CD14-positive monocyte (primary cell): ENCODE measurements around the gene PGM5. TPM values are rescaled to one million over a fixed set of nuclear protein-coding genes. Genes with fewer than 3 reads are reported as not detected.

ENCODE experiments used
- DNase-seq, 3 donors: peaks; one replicate each; pipeline ENCODE4 v3.0.0-alpha.2; 2011 to 2022
- H2AFZ ChIP-seq: 2 replicates; pipeline ENCODE4 v1.6.0; 2012; ENCODE audit warnings: mild to moderate bottlenecking, low read depth, low read length, inconsistent platforms; ENCODE audit not compliant: insufficient read depth, poor library complexity, severe bottlenecking
- H3K27ac ChIP-seq, 2 donors: 1 replicate in 1 of 2; 2 replicates in 1 of 2; pipeline ENCODE4 v1.5.1; 2012 to 2013; ENCODE audit warnings: low read length in 2 of 2, control low read depth in 1 of 2, inconsistent platforms in 1 of 2, low read depth in 1 of 2, mild to moderate bottlenecking in 1 of 2
- H3K27me3 ChIP-seq, 2 donors: one replicate each; pipeline versions ENCODE4 v1.6.0 to v1.6.1; 2011 to 2013; ENCODE audit warnings: low read length in 2 of 2; ENCODE audit not compliant: control insufficient read depth in 2 of 2, insufficient read depth in 2 of 2
- H3K36me3 ChIP-seq, 2 donors: replicated peaks in 1 of 2; 1 replicate in 1 of 2; 2 replicates in 1 of 2; pipeline versions ENCODE4 v1.5.1 to v1.6.1; 2012 to 2013; ENCODE audit warnings: low read length in 2 of 2, control low read depth in 1 of 2, inconsistent platforms in 1 of 2, mild to moderate bottlenecking in 1 of 2; ENCODE audit not compliant: insufficient read depth in 2 of 2, control insufficient read depth in 1 of 2
- H3K4me1 ChIP-seq, 2 donors: 1 replicate in 1 of 2; 2 replicates in 1 of 2; pipeline versions ENCODE4 v1.5.1 to v1.6.1; 2012 to 2013; ENCODE audit warnings: low read length in 2 of 2, control low read depth in 1 of 2, inconsistent platforms in 1 of 2, mild to moderate bottlenecking in 1 of 2, moderate library complexity in 1 of 2; ENCODE audit not compliant: insufficient read depth in 2 of 2, control insufficient read depth in 1 of 2
- H3K4me2 ChIP-seq: replicated peaks from 2 replicates; pipeline ENCODE3; 2012; ENCODE audit warnings: low read length, moderate library complexity, mild to moderate bottlenecking; ENCODE audit not compliant: poor library complexity, severe bottlenecking; ENCODE audit errors: extremely low read depth
- H3K4me3 ChIP-seq, 3 experiments: fragments of 200-600 bp in 1 of 3; sonication (generic) in 1 of 3; replicated peaks in 1 of 3; 1 replicate in 2 of 3; 2 replicates in 1 of 3; pipeline ENCODE4 v1.5.1; 2011 to 2013; ENCODE audit warnings: low read length in 3 of 3, mild to moderate bottlenecking in 3 of 3, control low read depth in 2 of 3, low read depth in 2 of 3, inconsistent platforms in 1 of 3, moderate library complexity in 1 of 3
- H3K79me2 ChIP-seq: 2 replicates; pipeline ENCODE4 v1.6.0; 2012; ENCODE audit warnings: mild to moderate bottlenecking, control low read depth, inconsistent platforms, low read length, moderate library complexity; ENCODE audit not compliant: insufficient read depth
- H3K9ac ChIP-seq: 2 replicates; pipeline ENCODE4 v1.6.0; 2017; ENCODE audit warnings: low read length, mild to moderate bottlenecking; ENCODE audit not compliant: insufficient read depth, poor library complexity, severe bottlenecking
- H3K9me3 ChIP-seq, 2 donors: replicated peaks in 1 of 2; 1 replicate in 1 of 2; 2 replicates in 1 of 2; pipeline versions ENCODE4 v1.5.1 to v1.6.1; 2012 to 2013; ENCODE audit warnings: low read length in 2 of 2, control low read depth in 1 of 2; ENCODE audit not compliant: control insufficient read depth in 1 of 2, insufficient read depth in 1 of 2
- H4K20me1 ChIP-seq: 2 replicates; pipeline ENCODE4 v1.6.0; 2012; ENCODE audit warnings: mild to moderate bottlenecking, low read length, control low read depth, moderate library complexity; ENCODE audit not compliant: insufficient read depth
- H3K27ac Mint-ChIP-seq, 7 donors: one replicate each; pipeline ENCODE4 v1.8.0; 2020; ENCODE audit warnings: mild to moderate bottlenecking in 7 of 7, mixed read lengths in 7 of 7, moderate library complexity in 6 of 7, inconsistent platforms in 2 of 7
- H3K27me3 Mint-ChIP-seq, 3 donors: one replicate each; pipeline ENCODE4 v1.8.0; 2021 to 2022; ENCODE audit warnings: low read depth in 3 of 3, mild to moderate bottlenecking in 3 of 3, mixed read lengths in 3 of 3, moderate library complexity in 3 of 3, inconsistent platforms in 1 of 3
- H3K36me3 Mint-ChIP-seq, 2 donors: one replicate each; pipeline ENCODE4 v1.8.0; 2020; ENCODE audit warnings: mixed read lengths in 2 of 2, inconsistent platforms in 1 of 2, mild to moderate bottlenecking in 1 of 2
- H3K4me1 Mint-ChIP-seq: one replicate; pipeline ENCODE4 v1.8.0; 2020; ENCODE audit warnings: mild to moderate bottlenecking, mixed read lengths
- H3K4me3 Mint-ChIP-seq, 2 donors: one replicate each; pipeline ENCODE4 v1.8.0; 2020; ENCODE audit warnings: mild to moderate bottlenecking in 2 of 2, mixed read lengths in 2 of 2, moderate library complexity in 1 of 2
- H3K9me3 Mint-ChIP-seq, 7 donors: one replicate each; pipeline ENCODE4 v1.8.0; 2020 to 2022; ENCODE audit warnings: mixed read lengths in 7 of 7, mild to moderate bottlenecking in 6 of 7, moderate library complexity in 6 of 7, inconsistent platforms in 2 of 7
- CTCF ChIP-seq: fragments of 200-600 bp; IDR thresholded peaks from one replicate; pipeline ENCODE4 v1.8.0; 2022; ENCODE audit warnings: antibody characterized with exemption, mild to moderate bottlenecking
- WGBS: methylation state at CpG from one replicate; pipeline ENCODE4 v1.1.5; 2013; ENCODE audit warnings: missing lambda C conversion rate; ENCODE audit not compliant: insufficient coverage; 5-methylcytosine and 5-hydroxymethylcytosine counted together
- intact Hi-C, 2 donors: fragments of 100-400 bp; cut with micrococcal nuclease; formaldehyde crosslinking; loops; one replicate each; pipeline versions ENCODE4 v1.15.0 to v1.15.1; 2023
- polyA plus RNA-seq, 3 donors: library from polyadenylated mRNA; depleted of rRNA in 1 of 3; unstranded in 2 of 3; stranded (reverse) in 1 of 3; fragments of 300-500 nt in 2 of 3; fragments of >200 nt in 1 of 3; fragmentation: Illumina TruSeq in 2 of 3; gene quantifications; 1 replicate in 2 of 3; 2 replicates in 1 of 3; pipeline ENCODE4 v1.2.3, GENCODE V29; 2012 to 2021

PGM5 gene
- polyA plus RNA-seq, 3 donors: 0.35 to 1.2 (median 1.1) TPM

DNA sequence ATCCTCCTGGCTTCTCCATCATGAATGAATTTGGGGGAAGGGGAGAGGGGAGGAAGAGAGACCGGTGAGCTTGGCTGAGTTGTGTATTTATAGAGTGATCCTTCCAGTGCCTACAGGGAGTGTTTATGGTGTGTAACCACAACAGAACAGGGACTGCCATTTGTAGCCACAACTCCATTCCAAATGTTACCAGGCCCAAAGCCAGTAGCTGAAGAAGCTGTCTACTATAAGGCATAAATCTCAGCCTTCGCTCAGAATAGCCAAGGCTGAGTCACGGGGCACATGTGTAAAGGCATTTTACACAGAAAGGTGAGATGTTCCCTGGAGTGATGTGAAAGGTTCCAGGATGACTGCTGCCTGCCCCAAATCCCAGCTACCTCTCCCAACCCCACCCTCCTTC is 181.8 kb downstream of the PGM5 start:
- Histone ChIP-seq H3K27me3 (no peaks in the 10 kb centered on the region), H3K36me3 (no peaks in the 10 kb centered on the region), H4K20me1 (no peaks in the 10 kb centered on the region), H3K9me3 (no peaks in the 10 kb centered on the region), H3K9ac (no peak overlapping the region), H3K4me1 (peaks cover 11 to 13% of the 10 kb centered on the region in 2 donors), H3K4me2 (no peak overlapping the region), H3K4me3 (no peak overlapping the region), H3K79me2 (no peaks in the 10 kb centered on the region), H3K27ac (no peak overlapping the region), H2AFZ (no peak overlapping the region)
- WGBS: no CpG with 5 or more reads among the region's 3 CpGs
- H3K4me3 Mint-ChIP-seq: no peak overlapping the region
- no peaks in the 10 kb centered on the region for H3K9me3 Mint-ChIP-seq
- peaks cover 16% of the 10 kb centered on the region for H3K4me1 Mint-ChIP-seq
- no peak for DNase-seq
- H3K36me3 Mint-ChIP-seq: peaks cover under 1 to 8% of the 10 kb centered on the region in 2 donors
- no peaks in the 10 kb centered on the region for H3K27me3 Mint-ChIP-seq
- H3K27ac Mint-ChIP-seq: no peak overlapping the region
- intact Hi-C loops: no loop called here
- TF ChIP-seq CTCF: no peak

GRCh38 chr9:68540712-68541535 is 184.5 kb downstream of the PGM5 start, which contains the start of gene TMEM252:
Gene TMEM252, minus strand, starts transcription at chr9:68540883. Its CDS starts 69 bp downstream, at chr9:68540814.
- H4K20me1 ChIP-seq: no peaks in the 10 kb centered on the region

More at GRCh38 chr9:68540712-68541535, 184.5 kb downstream of the PGM5 start, which contains the start of gene TMEM252:
- Mint-ChIP-seq H3K27ac (peak within 1 kb of the TSS in 1 of 7 donors; percentile 12), H3K4me3 (no peak within 1 kb of the TSS), H3K9me3 (no peaks in the 10 kb centered on the region), H3K27me3 (peaks cover 0 to 1% (median 0%) of the 10 kb centered on the region in 3 donors), H3K4me1 (peaks cover 35% of the 10 kb centered on the region), H3K36me3 (peaks cover 4 to 16% of the 10 kb centered on the region in 2 donors)
- no peaks in the 10 kb centered on the region for H3K9me3 ChIP-seq
- no peak within 1 kb of the TSS for H3K4me3 ChIP-seq
- no peaks in the 10 kb centered on the region for H3K79me2 ChIP-seq
- no peaks in the 10 kb centered on the region for H3K27me3 ChIP-seq
- H3K4me2 ChIP-seq: no peak within 1 kb of the TSS
- no peak within 1 kb of the TSS for H3K27ac ChIP-seq
- intact Hi-C loops: no loop called here
- H3K4me1 ChIP-seq: peaks cover 20 to 26% of the 10 kb centered on the region in 2 donors
- no peaks in the 10 kb centered on the region for H3K36me3 ChIP-seq
- H3K9ac ChIP-seq: no peak within 1 kb of the TSS
- 50% methylated on average over 1 of the region's 8 CpGs for WGBS
- no peak for TF ChIP-seq CTCF
- DNase-seq: no peak
- H2AFZ ChIP-seq: peak within 1 kb of the TSS; percentile 10
